ENCODE results near the gene FAM200A.

GRCh38 chr7:99573257-99573656, 21.3 kb upstream of the FAM200A start:
- TF ChIP-seq POLR2A (IDR thresholded peaks at IDR 0.05) (no peak), POLR2AphosphoS5 (IDR thresholded peaks at IDR 0.05) (no peak), CTCF (IDR thresholded peaks at IDR 0.05 in 8 of 11, conservative IDR thresholded peaks at IDR 0.05 in 3 of 11) (no peak)
